Measurements from ENCODE around the gene PLCG2. TPM values are rescaled to one million over a fixed set of nuclear protein-coding genes. Genes with fewer than 3 reads are reported as not detected.
A peak's percentile ranks its signal among the peaks of the same experiment; 100 is the strongest.

Gene PLCG2
- total and polyA plus RNA-seq, 2 of the 8 experiments (the other 6 are each of a cell fraction or from before 2014, with no cell fraction given), result 6.1 to 6.9 TPM

GRCh38 chr16:82011199-82011641 is 232.1 kb downstream of the PLCG2 start, which contains the start of gene SDR42E1:
Gene SDR42E1, minus strand, starts transcription at chr16:82011470. Its CDS starts 10,612 bp downstream, at chr16:82000858.
- TF ChIP-seq TAF7 (optimal IDR thresholded peaks at IDR 0.05; ENCODE audit: borderline replicate concordance, low read depth, low read length) (no peak), SP2 (IDR thresholded peaks at IDR 0.05; ENCODE audit: low read length) (peak; percentile 9; the same call in 1 of the 2 replicates)

More at GRCh38 chr16:82011199-82011641, 232.1 kb downstream of the PLCG2 start, which contains the start of gene SDR42E1:
- no peaks in the 10 kb centered on the region for H3K79me2 ChIP-seq (ENCODE audit: control insufficient read depth in 1 of 2, insufficient read depth in 2 of 2, low read length in 2 of 2)
- no peak within 1 kb of the TSS for H2BK15ac ChIP-seq (ENCODE audit: low read length)
- no peak within 1 kb of the TSS for H4K91ac ChIP-seq (replicated peaks; ENCODE audit: insufficient read length, low read length)
- H2AFZ ChIP-seq (ENCODE audit: low read length), result no peak within 1 kb of the TSS
- no peaks in the 10 kb centered on the region for H4K20me1 ChIP-seq (replicated peaks in 1 of 2; ENCODE audit: control insufficient read depth in 1 of 2, insufficient read depth in 2 of 2, low read length in 2 of 2)
- no peak within 1 kb of the TSS for H3K27ac ChIP-seq (ENCODE audit: low read depth, low read length)
- H3K4me1 ChIP-seq (replicated peaks in 1 of 4; ENCODE audit: control insufficient read depth in 3 of 4, insufficient read depth in 4 of 4, low read length in 3 of 4), result no peaks in the 10 kb centered on the region
- no peak within 1 kb of the TSS for H3K14ac ChIP-seq (ENCODE audit: insufficient read length)
- no peak within 1 kb of the TSS for H3K4me3 ChIP-seq (ENCODE audit: extremely low read depth in 1 of 4, insufficient read depth in 2 of 4, low read depth in 3 of 4, low read length in 4 of 4)
- 97% methylated on average over 31 of the region's 32 CpGs; no CpG with 5 or more reads in 1 of the 2 experiments for WGBS, 2 experiments (ENCODE audit: extremely low coverage in 1 of 2, insufficient coverage in 1 of 2, insufficient read length in 1 of 2, insufficient replicate concordance in 2 of 2, low coverage in 1 of 2, low lambda C conversion rate in 2 of 2, missing lambda C conversion rate in 1 of 2)
- no peak within 1 kb of the TSS for H4K5ac ChIP-seq (ENCODE audit: insufficient read length, low read depth, low read length)
- H2AK5ac ChIP-seq (ENCODE audit: low read depth, low read length), result no peak within 1 kb of the TSS
- no peak within 1 kb of the TSS for H3K23ac ChIP-seq (ENCODE audit: insufficient read length)
- H3K36me3 ChIP-seq (ENCODE audit: control insufficient read depth in 2 of 4, insufficient read depth in 4 of 4, low read length in 3 of 4), result no peaks in the 10 kb centered on the region
- H2BK5ac ChIP-seq (ENCODE audit: low read depth, low read length), result no peak within 1 kb of the TSS
- H3K56ac ChIP-seq (replicated peaks; ENCODE audit: insufficient read length, low read depth, low read length), result no peak within 1 kb of the TSS
- no peak within 1 kb of the TSS for H2BK12ac ChIP-seq (ENCODE audit: low read depth, low read length)
- H2BK20ac ChIP-seq (ENCODE audit: low read length), result no peak within 1 kb of the TSS
- POLR2A ChIA-PET (ENCODE audit: partially characterized antibody), result no interaction called here
- H3K9ac ChIP-seq (replicated peaks in 1 of 4; ENCODE audit: extremely low read depth in 1 of 4, low read depth in 3 of 4, low read length in 3 of 4), result no peak within 1 kb of the TSS
- H3K9me3 ChIP-seq (ENCODE audit: insufficient read depth in 2 of 2, low read depth in 1 of 2, low read length in 1 of 2), result peaks cover 22 to 39% of the 10 kb centered on the region in 2 experiments
- H3K27me3 ChIP-seq (replicated peaks in 1 of 4; ENCODE audit: control insufficient read depth in 3 of 4, extremely low read depth in 1 of 4, insufficient read depth in 3 of 4, low read length in 3 of 4), result no peaks in the 10 kb centered on the region
- DNase-seq (ENCODE audit: low read depth in 1 of 2, low spot score in 2 of 2), result no peak
- no peak within 1 kb of the TSS for H3K4ac ChIP-seq (replicated peaks; ENCODE audit: insufficient read length, low read depth, low read length)
- no peak within 1 kb of the TSS for H3K18ac ChIP-seq (ENCODE audit: extremely low read depth, low read length)
- H2BK120ac ChIP-seq (replicated peaks; ENCODE audit: low read depth, low read length), result no peak within 1 kb of the TSS
- FAIRE-seq, result no peak
- H4K8ac ChIP-seq (ENCODE audit: extremely low read depth, insufficient read depth, low read length), result no peak within 1 kb of the TSS; the same call in 1 of the 2 replicates
- CTCF ChIA-PET (ENCODE audit: partially characterized antibody), result interaction anchor here (1.3 kb wide), 1 partner anchor 71 kb away, joined by 4 read pairs; no protein-coding TSS in a partner anchor
- no peaks in the 10 kb centered on the region for H3K79me1 ChIP-seq (ENCODE audit: low read depth, low read length)
- H3K23me2 ChIP-seq (ENCODE audit: low read depth, low read length), result no peaks in the 10 kb centered on the region
- no peak within 1 kb of the TSS for H3K4me2 ChIP-seq (ENCODE audit: insufficient read depth in 1 of 2, low read depth in 2 of 2, low read length in 2 of 2)

Other genes starting within 250 kb of the PLCG2 start
- gene SDR42E1, start 232.2 kb downstream of the PLCG2 start, total RNA-seq (2021; fragmentation: NEBNext Ultra II Directional; extraction: Animal tissue kit (Norgen Biotek cat#: 25700)), result not detected in 2 replicates
- gene SDR42E1, start 232.2 kb downstream of the PLCG2 start, polyA plus RNA-seq (2011; rRNA removed), result 0.02 and 0.03 TPM in 2 replicates